ENCODE measurements around the gene SLC30A10.
"Not testable (repeated sequence)": the region's sequence is repeated elsewhere in the genome, so short reads cannot be mapped to it uniquely, and the experiment has no call there.

SLC30A10 gene

GRCh38 chr1:219927956-219928790 is at the start of gene SLC30A10:
TSS of gene SLC30A10 (minus strand) at chr1:219928557. CDS start at chr1:219928440, 117 bp downstream.
- no peak for DNase-seq (ENCODE audit: low read depth)

DNA sequence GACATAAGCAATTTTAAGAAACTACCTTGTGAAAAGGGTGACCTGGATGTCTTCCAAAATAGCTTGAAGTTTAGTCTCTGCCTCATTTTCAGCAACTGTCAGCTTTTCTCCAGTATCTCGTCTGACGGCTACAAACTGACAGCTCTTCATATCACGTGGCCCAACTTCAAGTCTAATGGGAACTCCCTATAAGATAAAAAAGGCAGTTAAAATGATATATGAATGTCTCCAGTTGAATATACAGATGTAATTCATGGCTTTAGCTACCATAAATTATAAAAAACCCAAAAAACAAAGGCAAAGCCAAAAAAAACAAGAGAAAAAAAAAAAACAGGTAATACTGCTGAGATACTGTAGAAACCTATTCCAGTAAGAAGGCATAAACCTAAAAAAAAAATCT is 44.9 kb upstream of the SLC30A10 start:
- DNase-seq (ENCODE audit: low read depth) = no peak

- DNase-seq (ENCODE audit: low read depth) = no peak
These were observed 39.0 kb upstream of the SLC30A10 start for GRCh38 chr1:219967361-219967760.

GRCh38 chr1:219966071-219966349 is 37.7 kb upstream of the SLC30A10 start:
- no peak for DNase-seq (ENCODE audit: low read depth)

- DNase-seq (ENCODE audit: low read depth) = peak; percentile 11
These were observed 37.1 kb upstream of the SLC30A10 start for GRCh38 chr1:219965285-219966070.

DNA sequence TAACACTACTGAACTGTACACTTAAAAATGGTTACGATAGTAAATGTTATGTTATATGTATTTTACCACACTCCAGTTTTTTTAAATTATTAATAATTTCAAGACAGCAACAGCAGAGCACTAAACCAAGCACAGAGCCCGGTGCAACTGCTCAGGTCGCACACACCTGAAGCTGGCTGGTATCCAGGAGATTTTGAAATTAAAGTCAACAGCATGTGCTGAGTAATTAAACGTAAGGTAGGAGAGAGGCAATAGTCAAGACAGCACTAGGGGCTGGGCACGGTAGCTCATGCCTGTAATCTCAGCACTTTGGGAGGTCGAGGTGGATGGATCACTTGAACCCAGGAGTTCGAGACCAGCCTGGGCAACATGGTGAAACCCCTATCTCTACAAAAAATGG is 35.1 kb upstream of the SLC30A10 start:
- no peak for DNase-seq (ENCODE audit: low read depth)

GRCh38 chr1:219961684-219962083 is 33.3 kb upstream of the SLC30A10 start:
- DNase-seq (ENCODE audit: low read depth) = no peak

DNA sequence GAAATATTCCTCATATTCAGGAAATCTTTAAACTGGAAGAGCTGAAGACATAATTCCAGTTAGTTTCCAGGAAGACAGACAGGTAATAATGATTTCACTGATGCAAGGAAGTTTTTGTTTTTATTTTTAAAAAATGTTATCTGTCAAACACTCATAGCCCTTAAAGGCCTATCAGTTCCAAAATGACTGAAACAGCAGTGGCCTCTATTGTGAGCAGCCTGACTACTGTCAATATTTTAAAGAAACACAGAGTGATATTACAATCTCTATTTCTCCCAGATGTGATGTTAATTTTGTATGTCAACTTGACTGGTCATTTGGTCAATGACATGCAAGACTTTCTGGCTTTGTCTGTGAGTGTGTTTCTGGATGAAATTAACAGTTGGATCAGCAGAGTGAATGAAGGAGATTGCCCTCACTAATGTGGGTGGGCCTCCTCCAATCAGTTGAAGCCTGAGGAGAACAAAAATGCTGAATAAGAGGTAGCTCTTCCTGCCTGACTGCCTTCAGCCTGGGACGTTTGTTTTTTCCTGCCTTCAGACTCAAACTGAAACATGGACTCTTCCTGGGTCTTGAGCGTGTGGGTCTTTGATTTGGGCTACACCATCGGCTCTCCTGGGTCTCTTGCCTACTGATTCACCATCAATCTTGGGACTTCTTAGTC is 31.3 kb upstream of the SLC30A10 start:
- DNase-seq (ENCODE audit: low read depth) = no peak

GRCh38 chr1:219958875-219959417 is 30.6 kb upstream of the SLC30A10 start:
- DNase-seq (ENCODE audit: low read depth) = no peak

DNA sequence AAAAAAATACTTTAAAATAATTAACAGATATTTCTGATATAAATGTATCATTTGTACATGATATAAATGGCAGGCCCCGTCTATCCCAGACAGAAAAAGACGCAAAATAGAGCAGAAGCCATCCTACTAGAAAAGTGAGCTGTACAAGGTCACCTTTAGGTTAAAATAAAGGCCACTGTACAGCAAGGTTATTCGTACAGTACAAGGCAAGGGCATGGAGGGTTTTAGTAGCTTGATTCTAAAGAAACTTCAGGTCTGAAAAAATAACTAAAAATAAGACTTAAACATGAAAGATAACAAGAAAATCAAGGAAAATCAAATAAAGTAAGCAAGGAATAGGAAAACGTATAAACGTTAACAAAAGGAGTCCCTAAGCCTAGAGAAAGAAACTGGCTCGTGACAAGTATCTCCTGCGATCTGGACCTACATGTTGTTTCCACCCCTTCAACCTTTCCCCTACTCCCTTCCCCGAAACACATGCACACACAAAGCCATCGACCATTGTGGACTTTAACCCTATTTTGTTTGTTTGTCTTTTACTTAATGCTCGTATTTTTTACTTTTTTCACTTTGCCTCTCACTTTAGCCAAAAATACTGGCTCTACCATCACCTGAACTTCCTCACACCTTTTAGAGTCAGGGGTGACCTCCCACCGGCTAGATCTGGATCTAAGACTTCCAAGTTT is 26.5 kb upstream of the SLC30A10 start:
- DNase-seq (ENCODE audit: low read depth) = no peak

GRCh38 chr1:219954052-219954451 is 25.7 kb upstream of the SLC30A10 start:
- no peak for DNase-seq (ENCODE audit: low read depth)

DNA sequence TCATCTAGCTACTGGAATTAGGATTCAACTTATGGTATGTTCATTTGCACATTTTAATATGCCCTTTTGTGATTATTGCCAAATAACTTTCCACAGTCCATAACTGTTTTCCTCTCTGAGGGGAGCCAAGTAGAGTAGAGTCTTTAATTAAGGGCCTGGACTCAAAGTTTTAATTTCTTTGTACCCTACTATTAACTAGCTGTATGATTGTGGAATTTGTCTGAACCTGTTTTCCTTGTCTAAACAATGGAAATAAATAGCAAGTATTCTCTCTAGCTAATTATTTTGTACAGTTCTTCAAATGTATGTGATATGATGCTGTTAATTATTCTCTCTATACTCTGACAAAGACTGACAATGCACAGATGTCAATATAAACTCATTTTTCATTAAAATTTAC is 24.0 kb upstream of the SLC30A10 start:
- DNase-seq (ENCODE audit: low read depth) = no peak

DNA sequence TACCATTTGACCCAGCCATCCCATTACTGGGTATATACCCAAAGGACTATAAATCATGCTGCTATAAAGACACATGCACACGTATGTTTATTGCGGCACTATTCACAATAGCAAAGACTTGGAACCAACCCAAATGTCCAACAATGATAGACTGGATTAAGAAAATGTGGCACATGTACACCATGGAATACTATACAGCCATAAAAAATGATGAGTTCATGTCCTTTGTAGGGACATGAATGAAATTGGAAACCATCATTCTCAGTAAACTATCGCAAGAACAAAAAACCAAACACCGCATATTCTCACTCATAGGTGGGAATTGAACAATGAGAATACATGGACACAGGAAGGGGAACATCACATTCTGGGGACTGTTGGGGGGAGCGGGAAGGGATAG is 20.9 kb upstream of the SLC30A10 start:
- DNase-seq (ENCODE audit: low read depth) = not testable (repeated sequence)

DNA sequence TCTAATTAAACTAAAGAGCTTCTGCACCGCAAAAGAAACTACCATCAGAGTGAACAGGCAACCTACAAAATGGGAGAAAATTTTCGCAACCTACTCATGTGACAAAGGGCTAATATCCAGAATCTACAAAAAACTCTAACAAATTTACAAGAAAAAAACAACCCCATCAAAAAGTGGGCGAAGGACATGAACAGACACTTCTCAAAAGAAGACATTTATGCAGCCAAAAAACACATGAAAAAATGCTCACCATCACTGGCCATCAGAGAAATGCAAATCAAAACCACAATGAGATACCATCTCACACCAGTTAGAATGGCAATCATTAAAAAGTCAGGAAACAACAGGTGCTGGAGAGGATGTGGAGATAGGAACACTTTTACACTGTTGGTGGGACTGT is 20.4 kb upstream of the SLC30A10 start:
- not testable (repeated sequence) for DNase-seq (ENCODE audit: low read depth)

- DNase-seq (ENCODE audit: low read depth) = no peak
These were observed 17.4 kb upstream of the SLC30A10 start for GRCh38 chr1:219945795-219946194.

- no peak for DNase-seq (ENCODE audit: low read depth)
These were observed 13.1 kb upstream of the SLC30A10 start for GRCh38 chr1:219941179-219942118.

DNA sequence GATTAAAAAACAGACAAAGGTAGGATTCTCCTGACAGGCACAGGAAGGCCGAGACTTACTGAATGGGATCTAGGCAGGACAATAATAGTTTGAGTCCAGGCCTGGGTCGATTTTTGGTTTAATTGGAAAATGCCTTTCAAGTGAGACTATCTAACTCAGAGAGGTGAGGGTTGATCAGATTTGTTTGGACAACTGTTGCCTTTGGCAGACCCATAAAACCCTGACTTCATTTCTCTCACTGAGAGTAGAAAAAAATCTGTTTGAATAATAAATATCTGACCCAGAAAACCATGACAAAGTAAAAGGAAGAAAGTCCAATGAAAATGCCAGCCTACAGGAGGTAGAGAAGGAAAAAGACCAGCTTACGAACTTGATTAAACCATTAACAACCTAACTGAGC is 12.3 kb upstream of the SLC30A10 start:
- no peak for DNase-seq (ENCODE audit: low read depth)

GRCh38 chr1:219938706-219939105 is 10.3 kb upstream of the SLC30A10 start:
- peak; percentile 30 for DNase-seq (ENCODE audit: low read depth)

- not testable (repeated sequence) for DNase-seq (ENCODE audit: low read depth)
These were observed 5.4 kb upstream of the SLC30A10 start for GRCh38 chr1:219933763-219934162.

DNA sequence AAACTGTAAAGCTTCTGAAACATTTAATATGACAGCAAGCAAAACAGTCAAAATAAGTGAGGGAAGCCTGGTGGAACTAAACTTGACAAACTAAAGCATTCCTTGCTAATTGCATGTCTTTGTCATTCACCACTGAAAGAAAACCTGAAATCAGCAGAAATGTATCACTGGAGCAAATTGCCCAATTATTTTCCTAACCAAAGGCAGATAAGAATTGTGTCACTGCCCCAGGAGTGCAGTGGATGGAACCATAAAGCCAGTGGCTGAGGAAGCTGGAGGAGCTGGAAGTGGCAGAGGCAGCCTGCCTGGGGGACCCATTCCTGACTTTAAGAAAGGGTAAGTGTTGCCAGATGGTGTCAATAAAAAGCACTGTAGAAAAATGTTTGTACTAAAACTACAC is 2.7 kb upstream of the SLC30A10 start:
- no peak for DNase-seq (ENCODE audit: low read depth)

- DNase-seq (ENCODE audit: low read depth) = no peak
These were observed 398 bp upstream of the SLC30A10 start for GRCh38 chr1:219928791-219929118.

Measured in stromal cell of bone marrow (primary cell).